K562 (cell line): ENCODE results near the gene ONECUT1.

ENCODE experiments used
- BHLHE40 ChIP-seq: IDR thresholded peaks from 2 replicates; pipeline ENCODE4 v1.6.1; 2011; ENCODE audit warnings: low read length, improper control_type of control experiment
- EZH2 ChIP-seq: IDR thresholded peaks from 2 replicates; pipeline ENCODE4 v1.6.1; 2012; ENCODE audit warnings: low read depth, mild to moderate bottlenecking, inconsistent platforms, low read length, borderline replicate concordance
- TF ChIP-seq, protein P1 (sequence below), 3 experiments: IDR thresholded peaks in 2 of 3; conservative IDR thresholded peaks in 1 of 3; 2 replicates each; pipeline ENCODE4 v1.5.1; 2011 to 2012; ENCODE audit warnings: low read length in 3 of 3, mild to moderate bottlenecking in 3 of 3, control low read depth in 2 of 3, improper control_type of control experiment in 1 of 3, inconsistent platforms in 1 of 3, low read depth in 1 of 3, mixed read lengths in 1 of 3, moderate library complexity in 1 of 3; ENCODE audit not compliant: insufficient read depth in 2 of 3

DNA sequence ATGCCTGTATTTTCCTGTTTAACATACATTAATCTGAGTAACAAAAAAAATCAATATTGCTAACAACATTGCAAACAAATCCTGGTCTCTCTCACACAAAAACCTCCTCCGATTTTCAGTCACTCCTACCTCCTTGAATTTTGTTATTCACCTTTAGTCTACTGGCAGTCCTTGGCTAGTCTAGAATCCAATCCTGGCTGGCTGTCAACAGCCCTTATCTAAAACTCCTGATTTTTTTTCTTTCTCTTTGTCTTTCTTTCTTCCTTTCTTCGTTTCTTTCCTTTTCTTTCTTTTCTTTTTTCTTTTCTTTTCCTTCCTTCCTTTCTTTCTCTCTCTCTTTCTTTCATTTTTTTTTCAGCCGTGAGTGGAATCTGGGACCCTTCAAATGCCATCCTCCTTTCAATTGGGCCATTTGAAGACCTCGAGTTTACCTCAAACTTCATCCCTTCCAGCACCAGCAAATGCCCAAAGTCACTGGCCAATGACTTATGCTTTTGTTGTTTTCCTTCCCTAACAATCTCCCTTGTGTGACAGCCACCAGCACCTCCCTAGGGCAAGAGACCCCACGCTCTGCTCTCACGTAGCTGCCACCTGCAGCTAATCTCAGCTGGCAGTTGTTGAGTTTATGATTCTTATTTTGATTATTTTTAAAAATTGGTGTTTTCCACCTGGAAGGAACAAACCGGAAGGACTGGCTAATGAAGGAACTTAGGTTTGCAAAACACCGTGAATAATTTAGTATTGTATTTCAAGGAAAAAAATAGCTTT is 6.8 kb upstream of the ONECUT1 start:
- TF ChIP-seq BHLHE40 (no peak), EZH2 (no peak)
- TF ChIP-seq, protein P1, sequence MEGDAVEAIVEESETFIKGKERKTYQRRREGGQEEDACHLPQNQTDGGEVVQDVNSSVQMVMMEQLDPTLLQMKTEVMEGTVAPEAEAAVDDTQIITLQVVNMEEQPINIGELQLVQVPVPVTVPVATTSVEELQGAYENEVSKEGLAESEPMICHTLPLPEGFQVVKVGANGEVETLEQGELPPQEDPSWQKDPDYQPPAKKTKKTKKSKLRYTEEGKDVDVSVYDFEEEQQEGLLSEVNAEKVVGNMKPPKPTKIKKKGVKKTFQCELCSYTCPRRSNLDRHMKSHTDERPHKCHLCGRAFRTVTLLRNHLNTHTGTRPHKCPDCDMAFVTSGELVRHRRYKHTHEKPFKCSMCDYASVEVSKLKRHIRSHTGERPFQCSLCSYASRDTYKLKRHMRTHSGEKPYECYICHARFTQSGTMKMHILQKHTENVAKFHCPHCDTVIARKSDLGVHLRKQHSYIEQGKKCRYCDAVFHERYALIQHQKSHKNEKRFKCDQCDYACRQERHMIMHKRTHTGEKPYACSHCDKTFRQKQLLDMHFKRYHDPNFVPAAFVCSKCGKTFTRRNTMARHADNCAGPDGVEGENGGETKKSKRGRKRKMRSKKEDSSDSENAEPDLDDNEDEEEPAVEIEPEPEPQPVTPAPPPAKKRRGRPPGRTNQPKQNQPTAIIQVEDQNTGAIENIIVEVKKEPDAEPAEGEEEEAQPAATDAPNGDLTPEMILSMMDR (IDR thresholded peaks at IDR 0.05 in 2 of 3, conservative IDR thresholded peaks at IDR 0.05 in 1 of 3; ENCODE audit: insufficient read depth in 2 of 3, low read depth in 1 of 3, low read length in 3 of 3) = no peak
